Lung (tissue), 12 donors: ENCODE data around the gene STN1. TPM values are rescaled to one million over a fixed set of nuclear protein-coding genes. Genes with fewer than 3 reads are reported as not detected.
A peak's percentile ranks its signal among the peaks of the same experiment; 100 is the strongest.
"Not testable (repeated sequence)": the region's sequence is repeated elsewhere in the genome, so short reads cannot be mapped to it uniquely, and the experiment has no call there.

Source experiments
- ATAC-seq: fragments of 200-7000 bp; cut with Tn5 transposase; one replicate; pipeline ENCODE4 v1.9.1; 2020; ENCODE audit warnings: moderate number of reproducible peaks; ENCODE audit not compliant: insufficient read depth, low FRiP score
- DNase-seq, 3 donors: peaks; one replicate each; pipeline ENCODE4 v3.0.0-alpha.2; 2013 to 2017
- H3K27ac ChIP-seq, 2 donors: one replicate each; pipeline ENCODE4 v1.5.1; 2013; ENCODE audit warnings: mild to moderate bottlenecking in 2 of 2, moderate library complexity in 2 of 2, control low read depth in 1 of 2, inconsistent platforms in 1 of 2, low read depth in 1 of 2, low read length in 1 of 2
- H3K27me3 ChIP-seq, 3 donors: one replicate each; pipeline ENCODE4 v1.5.1; 2013; ENCODE audit warnings: low read length in 2 of 3; ENCODE audit not compliant: control insufficient read depth in 3 of 3, insufficient read depth in 3 of 3
- H3K36me3 ChIP-seq, 4 donors: one replicate each; pipeline ENCODE4 v1.5.1; 2013; ENCODE audit warnings: low read length in 4 of 4, mild to moderate bottlenecking in 1 of 4, moderate library complexity in 1 of 4; ENCODE audit not compliant: control insufficient read depth in 4 of 4, insufficient read depth in 4 of 4
- H3K4me1 ChIP-seq, 5 donors: one replicate each; pipeline ENCODE4 v1.5.1; 2013; ENCODE audit warnings: low read length in 5 of 5, mild to moderate bottlenecking in 2 of 5, moderate library complexity in 1 of 5; ENCODE audit not compliant: control insufficient read depth in 5 of 5, insufficient read depth in 5 of 5
- H3K4me3 ChIP-seq: one replicate; pipeline ENCODE4 v1.5.1; 2013; ENCODE audit warnings: mild to moderate bottlenecking, control low read depth, moderate library complexity
- H3K9ac ChIP-seq, 2 donors: one replicate each; pipeline ENCODE4 v1.5.1; 2013; ENCODE audit warnings: low read length in 2 of 2, control low read depth in 1 of 2; ENCODE audit not compliant: insufficient read depth in 1 of 2
- H3K9me3 ChIP-seq, 4 donors: one replicate each; pipeline ENCODE4 v1.5.1; 2013; ENCODE audit warnings: low read length in 3 of 4, mild to moderate bottlenecking in 1 of 4, moderate library complexity in 1 of 4; ENCODE audit not compliant: control insufficient read depth in 4 of 4, insufficient read depth in 3 of 4
- CTCF ChIP-seq: IDR thresholded peaks from 2 replicates; pipeline ENCODE4 v1.5.1; 2012; ENCODE audit warnings: mild to moderate bottlenecking; ENCODE audit errors: control extremely low read depth, extremely low read depth
- WGBS, 2 donors: extraction: QIAGEN DNeasy Blood & Tissue Kit; methylation state at CpG; one replicate each; pipeline ENCODE4 v1.1.7; 2013; 5-methylcytosine and 5-hydroxymethylcytosine counted together
- polyA plus RNA-seq, 2 donors: library from polyadenylated mRNA; stranded (reverse); fragments of 200-250 nt; gene quantifications; one replicate each; pipeline ENCODE4 v1.2.1, GENCODE V29; 2013
- total RNA-seq, 2 donors: library from RNA; depleted of rRNA in 1 of 2; stranded (reverse); fragments of >200 nt in 1 of 2; gene quantifications; one replicate each; pipeline ENCODE4 v1.2.1, GENCODE V29; 2014 to 2021
- donor health status: control.
- donor health status: control.
- donor health status: Bipolar disorder and iron deficiency.
- donor health status: healthy.
- donor health status: DM: yes; HTN: yes; CAD: no.

Gene STN1
- total and polyA plus RNA-seq, 4 donors, result 26.5 to 43.8 (median 39.1) TPM

DNA sequence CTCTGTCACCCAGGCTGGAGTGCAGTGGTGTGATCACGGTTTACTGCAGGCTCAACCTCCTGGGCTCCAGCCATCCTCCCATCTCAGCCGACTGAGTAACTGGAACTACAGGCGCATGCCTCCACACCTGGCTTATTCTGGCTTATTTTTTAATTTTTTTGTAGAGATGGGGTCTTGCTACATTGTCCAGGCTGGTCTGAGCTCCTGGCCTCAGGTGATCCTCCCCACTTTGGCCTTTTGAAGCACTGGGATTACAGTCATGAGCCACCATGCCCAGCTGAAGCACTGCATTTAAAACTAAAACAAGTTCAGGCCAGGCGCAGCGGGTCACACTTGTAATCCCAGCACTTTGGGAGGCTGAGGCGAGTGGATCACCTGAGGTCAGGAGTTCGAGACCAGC lies 70.6 kb downstream of the STN1 start:
- H3K27me3 ChIP-seq, result no peaks in the 10 kb centered on the region
- peaks cover 25 to 47% (median 36%) of the 10 kb centered on the region in 5 donors for H3K4me1 ChIP-seq
- H3K4me3 ChIP-seq, result no peak overlapping the region
- no peak overlapping the region for H3K27ac ChIP-seq
- DNase-seq (no peak), ATAC-seq (no peak)
- no peaks in the 10 kb centered on the region for H3K9me3 ChIP-seq
- TF ChIP-seq CTCF, result no peak
- peaks cover 0 to 2% (median 0%) of the 10 kb centered on the region in 4 donors for H3K36me3 ChIP-seq
- no peak overlapping the region for H3K9ac ChIP-seq
- 76 to 83% methylated on average over 6 to 7 of the region's 7 CpGs for WGBS, 2 donors

- 9 to 38% methylated on average over 5 of the region's 5 CpGs for WGBS, 2 donors
- Histone ChIP-seq H3K4me1 (peaks cover 14 to 38% (median 28%) of the 10 kb centered on the region in 5 donors), H3K27ac (peak overlapping the region in 1 of 2 donors; percentile 60), H3K9ac (no peak overlapping the region), H3K9me3 (no peaks in the 10 kb centered on the region), H3K4me3 (no peak overlapping the region), H3K27me3 (no peaks in the 10 kb centered on the region), H3K36me3 (peaks cover 0 to 2% (median 0%) of the 10 kb centered on the region in 4 donors)
- no peak for ATAC-seq
- peak in 1 of 3 donors; percentile 53 for DNase-seq
- TF ChIP-seq CTCF, result no peak
These were observed 72.0 kb downstream of the STN1 start for GRCh38 chr10:103845972-103846371.

- H3K27me3 ChIP-seq, result not testable (repeated sequence)
- WGBS, 2 donors, result 61 to 75% methylated on average over 3 of the region's 3 CpGs
- peaks cover 14 to 36% (median 30%) of the 10 kb centered on the region in 5 donors for H3K4me1 ChIP-seq
These were observed 72.6 kb downstream of the STN1 start for GRCh38 chr10:103845346-103845745.

DNA sequence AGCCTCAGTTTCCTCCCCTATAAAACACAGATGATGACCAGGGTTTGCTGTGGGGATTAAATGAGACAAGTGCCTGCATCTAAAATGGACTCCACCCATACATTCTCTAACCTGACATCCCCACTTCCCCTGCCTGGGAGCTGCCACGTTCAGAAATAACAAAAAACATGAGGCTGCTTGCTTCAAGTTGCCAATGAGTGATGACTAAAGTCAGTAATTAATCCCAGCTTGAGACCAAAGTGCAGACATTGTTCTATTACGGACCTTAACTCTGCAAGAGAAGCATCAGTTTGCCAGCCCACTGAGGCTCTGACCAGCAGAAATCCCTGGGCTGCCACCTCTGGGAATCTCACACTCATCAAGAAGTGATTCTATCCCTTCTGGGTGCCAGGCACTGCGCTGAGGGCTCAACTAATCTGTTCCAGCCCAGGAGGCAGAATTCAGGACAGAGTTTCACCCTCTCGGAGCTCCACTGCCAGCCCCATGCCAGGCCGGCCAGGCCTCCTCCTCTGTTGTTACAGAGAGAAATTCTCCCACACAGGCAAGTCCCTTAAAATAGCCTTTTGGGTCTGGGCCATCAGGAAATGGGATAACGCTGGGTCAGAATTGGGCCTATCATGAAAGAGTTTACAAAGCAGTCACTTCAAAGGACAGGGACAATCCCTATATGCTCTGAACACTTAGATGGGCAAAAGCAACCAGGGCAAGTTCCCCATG lies 74.0 kb downstream of the STN1 start:
- DNase-seq (peak in 1 of 3 donors; percentile 77), ATAC-seq (no peak)
- Histone ChIP-seq H3K27me3 (no peaks in the 10 kb centered on the region), H3K9ac (no peak overlapping the region), H3K9me3 (no peaks in the 10 kb centered on the region), H3K4me1 (peaks cover 10 to 35% (median 26%) of the 10 kb centered on the region in 5 donors), H3K36me3 (no peaks in the 10 kb centered on the region), H3K4me3 (no peak overlapping the region), H3K27ac (peak overlapping the region; percentile 67 to 82)
- TF ChIP-seq CTCF, result no peak
- WGBS, 2 donors, result 34 to 65% methylated on average over 6 of the region's 6 CpGs

More at GRCh38 chr10:103845346-103845745, 72.6 kb downstream of the STN1 start:
- not testable (repeated sequence) for ATAC-seq, H3K36me3 ChIP-seq, H3K4me3 ChIP-seq, H3K27ac ChIP-seq, H3K9ac ChIP-seq, DNase-seq, H3K9me3 ChIP-seq
